DOHH2 (cell line): ENCODE results near the gene GPC6.

Experiments used
- H3F3A ChIP-seq: fragments of 200-600 bp; sonication (generic), shearing (Covaris generic); 2 replicates; pipeline ENCODE4 v1.6.0; 2016; ENCODE audit warnings: antibody characterized with exemption, mild to moderate bottlenecking; ENCODE audit not compliant: control insufficient read depth, insufficient read depth
- H3K27ac ChIP-seq: fragments of 200-600 bp; sonication (generic); 2 replicates; pipeline ENCODE4 v1.5.1; 2014; ENCODE audit warnings: low read depth, mild to moderate bottlenecking, low read length, moderate library complexity
- H3K27me3 ChIP-seq: fragments of 200-600 bp; sonication (generic); 2 replicates; pipeline ENCODE4 v1.6.1; 2014; ENCODE audit warnings: mild to moderate bottlenecking, low read length, mixed read lengths; ENCODE audit not compliant: control insufficient read depth
- H3K36me3 ChIP-seq: fragments of 200-600 bp; sonication (generic); 2 replicates; pipeline ENCODE4 v1.6.1; 2014; ENCODE audit warnings: mild to moderate bottlenecking, low read length, moderate library complexity, mixed read lengths; ENCODE audit not compliant: control insufficient read depth
- H3K4me1 ChIP-seq: fragments of 200-600 bp; sonication (generic); 2 replicates; pipeline ENCODE4 v1.6.1; 2014; ENCODE audit warnings: mild to moderate bottlenecking, low read length, mixed read lengths; ENCODE audit not compliant: control insufficient read depth
- H3K4me2 ChIP-seq: fragments of 200-600 bp; sonication (generic); 2 replicates; pipeline ENCODE4 v1.6.0; 2014; ENCODE audit warnings: mild to moderate bottlenecking, low read length, moderate library complexity
- H3K4me3 ChIP-seq: fragments of 200-600 bp; sonication (generic); 2 replicates; pipeline ENCODE4 v1.5.1; 2014; ENCODE audit warnings: mild to moderate bottlenecking, low read length, mixed read lengths
- H3K79me2 ChIP-seq: fragments of 200-600 bp; sonication (generic); 2 replicates; pipeline ENCODE4 v1.6.1; 2014; ENCODE audit warnings: mild to moderate bottlenecking, low read length, mixed read lengths; ENCODE audit not compliant: control insufficient read depth
- H3K9me2 ChIP-seq: fragments of 200-600 bp; sonication (generic); replicated peaks from 2 replicates; pipeline ENCODE4 v1.6.1; 2014; ENCODE audit warnings: mild to moderate bottlenecking, low read length, mixed read lengths; ENCODE audit not compliant: control insufficient read depth
- H3K9me3 ChIP-seq: fragments of 200-600 bp; sonication (generic); 2 replicates; pipeline ENCODE4 v1.6.1; 2014; ENCODE audit warnings: antibody characterized with exemption, low read length, mixed read lengths; ENCODE audit not compliant: control insufficient read depth, insufficient read depth
- H4K20me1 ChIP-seq: fragments of 200-600 bp; sonication (generic); 2 replicates; pipeline ENCODE4 v1.6.0; 2014; ENCODE audit warnings: low read depth, mild to moderate bottlenecking, antibody characterized with exemption, low read length, moderate library complexity; ENCODE audit not compliant: control insufficient read depth, insufficient read depth
- CTCF ChIP-seq: fragments of 200-600 bp; sonication (generic); IDR thresholded peaks from one replicate; pipeline ENCODE4 v1.5.1; 2014; ENCODE audit warnings: antibody characterized with exemption, mild to moderate bottlenecking, low read depth, low read length; ENCODE audit not compliant: poor library complexity, severe bottlenecking
- EZH2phosphoT487 ChIP-seq: fragments of 200-600 bp; sonication (generic); IDR thresholded peaks from 2 replicates; pipeline ENCODE4 v1.6.1; 2017; ENCODE audit warnings: borderline replicate concordance, mild to moderate bottlenecking, antibody characterized with exemption, low read length, moderate library complexity, mixed read lengths

Gene GPC6

GRCh38 chr13:93673885-93674284, 447.3 kb downstream of the GPC6 start:
- no peak overlapping the region for H3K4me2 ChIP-seq
- no peaks in the 10 kb centered on the region for H3K4me1 ChIP-seq
- no peaks in the 10 kb centered on the region for H4K20me1 ChIP-seq
- H3K27ac ChIP-seq = no peak overlapping the region
- H3K9me2 ChIP-seq = no peaks in the 10 kb centered on the region
- H3K9me3 ChIP-seq = no peaks in the 10 kb centered on the region
- TF ChIP-seq CTCF (no peak), EZH2phosphoT487 (no peak)
- no peaks in the 10 kb centered on the region for H3F3A ChIP-seq
- no peaks in the 10 kb centered on the region for H3K36me3 ChIP-seq
- no peaks in the 10 kb centered on the region for H3K27me3 ChIP-seq
- H3K79me2 ChIP-seq = no peaks in the 10 kb centered on the region
- no peak overlapping the region for H3K4me3 ChIP-seq

GRCh38 chr13:93674337-93674755, 447.7 kb downstream of the GPC6 start:
- Histone ChIP-seq H3K36me3 (no peaks in the 10 kb centered on the region), H3K27me3 (no peaks in the 10 kb centered on the region), H3F3A (no peaks in the 10 kb centered on the region), H4K20me1 (no peaks in the 10 kb centered on the region), H3K79me2 (no peaks in the 10 kb centered on the region), H3K9me2 (no peaks in the 10 kb centered on the region), H3K9me3 (no peaks in the 10 kb centered on the region), H3K27ac (no peak overlapping the region), H3K4me1 (no peaks in the 10 kb centered on the region), H3K4me2 (no peak overlapping the region), H3K4me3 (no peak overlapping the region)
- TF ChIP-seq CTCF (no peak), EZH2phosphoT487 (no peak)

- Histone ChIP-seq H3K4me1 (no peaks in the 10 kb centered on the region), H3K79me2 (no peaks in the 10 kb centered on the region), H3K9me2 (no peaks in the 10 kb centered on the region), H4K20me1 (no peaks in the 10 kb centered on the region), H3F3A (no peaks in the 10 kb centered on the region), H3K27me3 (no peaks in the 10 kb centered on the region), H3K4me2 (no peak overlapping the region), H3K4me3 (no peak overlapping the region), H3K36me3 (no peaks in the 10 kb centered on the region), H3K27ac (no peak overlapping the region), H3K9me3 (no peaks in the 10 kb centered on the region)
- TF ChIP-seq EZH2phosphoT487 (no peak), CTCF (no peak)
Measured at GRCh38 chr13:93680329-93680728, 453.7 kb downstream of the GPC6 start.

GRCh38 chr13:93685900-93686299, 459.3 kb downstream of the GPC6 start:
- TF ChIP-seq EZH2phosphoT487 (no peak), CTCF (no peak)
- Histone ChIP-seq H3K9me3 (no peaks in the 10 kb centered on the region), H3K4me1 (no peaks in the 10 kb centered on the region), H3K27ac (no peak overlapping the region), H3K79me2 (no peaks in the 10 kb centered on the region), H4K20me1 (no peaks in the 10 kb centered on the region), H3K4me3 (no peak overlapping the region), H3K36me3 (no peaks in the 10 kb centered on the region), H3K9me2 (no peaks in the 10 kb centered on the region), H3K27me3 (no peaks in the 10 kb centered on the region), H3F3A (no peaks in the 10 kb centered on the region), H3K4me2 (no peak overlapping the region)
